AG04450 (cell line): ENCODE results near the gene STK38. TPM values are rescaled to one million over a fixed set of nuclear protein-coding genes. Genes with fewer than 3 reads are reported as not detected.

Source experiments
- CTCF ChIA-PET: fragments of 300-600, 350-600 bp; formaldehyde crosslinking; extraction: SDS; loops from one replicate; lab custom pipeline; 2022; ENCODE audit warnings: antibody characterized with exemption, inconsistent platforms; lab: Charles Lee
- POLR2A ChIA-PET: fragments of 350-600 bp; formaldehyde crosslinking; extraction: SDS; loops from one replicate; lab custom pipeline; 2021; ENCODE audit warnings: antibody characterized with exemption, inconsistent platforms; lab: Yijun Ruan, JAX
- DNase-seq: peaks from one replicate; pipeline ENCODE4 v3.0.0-alpha.2; 2011; ENCODE audit warnings: low read depth, low spot score
- H3K27ac ChIP-seq: one replicate; pipeline ENCODE4 v1.5.1; 2012; ENCODE audit warnings: low read depth, low read length, control low read depth
- H3K27me3 ChIP-seq: one replicate; pipeline ENCODE4 v1.6.0; 2012; ENCODE audit warnings: low read length; ENCODE audit not compliant: control insufficient read depth, insufficient read depth
- H3K4me3 ChIP-seq: 2 replicates; pipeline ENCODE4 v1.5.1; 2011; ENCODE audit warnings: mild to moderate bottlenecking, low read depth, low read length, control low read depth
- H3K9me3 ChIP-seq: 2 replicates; pipeline ENCODE4 v1.5.1; 2012; ENCODE audit warnings: low read length; ENCODE audit not compliant: control insufficient read depth, insufficient read depth
- polyA plus RNA-seq: library from polyadenylated mRNA; depleted of rRNA; stranded (reverse); fragments of >200 nt; gene quantifications from 2 replicates; pipeline ENCODE4 v1.2.3, GENCODE V29; 2011
- TF ChIP-seq, protein P1 (sequence below): IDR thresholded peaks from 2 replicates; pipeline ENCODE4 v1.5.1; 2011; ENCODE audit warnings: low read depth, low read length, control low read depth, inconsistent platforms

STK38 gene
- polyA plus RNA-seq, 1 experiment: 34.9 TPM

- CTCF ChIA-PET: no interaction called here
- TF ChIP-seq, protein P1, sequence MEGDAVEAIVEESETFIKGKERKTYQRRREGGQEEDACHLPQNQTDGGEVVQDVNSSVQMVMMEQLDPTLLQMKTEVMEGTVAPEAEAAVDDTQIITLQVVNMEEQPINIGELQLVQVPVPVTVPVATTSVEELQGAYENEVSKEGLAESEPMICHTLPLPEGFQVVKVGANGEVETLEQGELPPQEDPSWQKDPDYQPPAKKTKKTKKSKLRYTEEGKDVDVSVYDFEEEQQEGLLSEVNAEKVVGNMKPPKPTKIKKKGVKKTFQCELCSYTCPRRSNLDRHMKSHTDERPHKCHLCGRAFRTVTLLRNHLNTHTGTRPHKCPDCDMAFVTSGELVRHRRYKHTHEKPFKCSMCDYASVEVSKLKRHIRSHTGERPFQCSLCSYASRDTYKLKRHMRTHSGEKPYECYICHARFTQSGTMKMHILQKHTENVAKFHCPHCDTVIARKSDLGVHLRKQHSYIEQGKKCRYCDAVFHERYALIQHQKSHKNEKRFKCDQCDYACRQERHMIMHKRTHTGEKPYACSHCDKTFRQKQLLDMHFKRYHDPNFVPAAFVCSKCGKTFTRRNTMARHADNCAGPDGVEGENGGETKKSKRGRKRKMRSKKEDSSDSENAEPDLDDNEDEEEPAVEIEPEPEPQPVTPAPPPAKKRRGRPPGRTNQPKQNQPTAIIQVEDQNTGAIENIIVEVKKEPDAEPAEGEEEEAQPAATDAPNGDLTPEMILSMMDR: no peak
- no peak overlapping the region for H3K27ac ChIP-seq
- no peak for DNase-seq
- no peaks in the 10 kb centered on the region for H3K9me3 ChIP-seq
- POLR2A ChIA-PET: no interaction called here
- no peaks in the 10 kb centered on the region for H3K27me3 ChIP-seq
- H3K4me3 ChIP-seq: no peak overlapping the region
Measured at GRCh38 chr6:36492621-36493020, 54.7 kb downstream of the STK38 start.

DNA sequence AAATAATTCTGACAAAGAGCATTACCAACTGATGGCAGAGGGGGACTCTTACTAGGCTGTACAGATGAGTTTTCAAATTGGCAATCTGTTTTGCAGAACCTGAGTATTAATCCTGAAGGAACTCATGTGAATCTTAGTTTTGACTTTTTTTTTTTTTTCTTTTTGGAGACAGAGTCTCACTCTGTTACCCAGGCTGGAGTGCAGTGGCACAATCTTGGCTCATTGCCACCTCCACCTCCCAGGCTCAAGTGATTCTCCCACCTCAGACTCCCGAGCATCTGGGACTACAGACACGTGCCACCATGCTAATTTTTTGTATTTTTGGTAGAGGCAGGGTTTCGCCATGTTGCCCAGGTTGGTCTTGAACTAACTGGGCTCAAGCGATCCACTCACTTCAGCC is 55.2 kb downstream of the STK38 start:
- H3K27ac ChIP-seq: no peak overlapping the region
- ChIA-PET CTCF (no interaction called here), POLR2A (no interaction called here)
- DNase-seq: no peak
- H3K9me3 ChIP-seq: no peaks in the 10 kb centered on the region
- TF ChIP-seq, protein P1: no peak
- H3K27me3 ChIP-seq: no peaks in the 10 kb centered on the region
- no peak overlapping the region for H3K4me3 ChIP-seq

DNA sequence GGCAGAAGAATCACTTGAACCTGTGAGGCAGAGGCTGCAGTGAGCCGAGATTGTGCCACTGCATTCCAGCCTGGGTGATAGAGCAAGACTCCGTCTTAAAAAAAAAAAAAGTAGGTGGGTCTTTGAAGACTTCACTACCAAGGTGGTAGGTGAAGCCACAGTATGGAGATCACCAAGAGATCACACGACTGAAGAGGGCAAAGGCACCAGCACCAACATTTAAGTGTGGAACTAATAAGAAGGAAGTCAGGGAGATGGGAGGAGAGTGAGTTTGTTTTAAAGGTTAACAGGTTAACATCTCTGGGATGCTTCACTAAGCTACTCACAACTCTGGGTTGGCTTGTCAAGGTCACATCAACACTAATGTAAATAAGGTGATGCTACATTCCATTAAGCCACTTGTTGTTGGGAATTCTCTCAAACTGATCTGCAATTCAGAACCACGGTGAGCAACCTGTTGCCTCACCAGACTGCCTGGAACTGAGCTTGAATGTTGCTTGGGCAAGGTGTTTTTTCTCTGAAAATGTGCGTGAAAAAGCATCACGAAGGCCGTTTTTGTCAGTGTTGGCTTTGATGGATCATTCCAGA is 55.8 kb downstream of the STK38 start:
- TF ChIP-seq, protein P1: no peak
- no peak overlapping the region for H3K4me3 ChIP-seq
- no peak overlapping the region for H3K27ac ChIP-seq
- ChIA-PET POLR2A (no interaction called here), CTCF (no interaction called here)
- H3K27me3 ChIP-seq: no peaks in the 10 kb centered on the region
- no peak for DNase-seq
- H3K9me3 ChIP-seq: no peaks in the 10 kb centered on the region

DNA sequence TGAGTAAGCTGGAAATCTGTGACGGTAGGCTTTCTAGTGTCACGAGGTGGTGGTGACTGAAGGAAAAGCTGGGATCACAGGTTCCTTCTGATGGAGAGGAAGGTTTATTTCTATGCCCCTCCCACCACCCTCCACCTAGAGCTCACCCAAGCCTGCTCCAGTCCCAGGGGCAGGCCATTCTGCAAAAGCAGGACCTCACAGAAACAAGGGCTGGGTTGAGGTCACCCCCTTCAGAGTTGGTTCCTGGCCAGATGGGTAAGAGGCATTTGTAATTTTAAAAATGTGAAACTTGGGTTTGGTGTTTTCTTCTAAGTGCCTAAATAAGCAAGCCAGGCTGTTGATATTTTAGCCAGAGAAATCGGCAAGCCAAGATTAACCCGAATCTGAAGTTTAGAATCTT is 57.9 kb downstream of the STK38 start:
- Histone ChIP-seq H3K27me3 (no peaks in the 10 kb centered on the region), H3K4me3 (no peak overlapping the region), H3K27ac (no peak overlapping the region), H3K9me3 (no peaks in the 10 kb centered on the region)
- ChIA-PET CTCF (no interaction called here), POLR2A (no interaction called here)
- TF ChIP-seq, protein P1: no peak
- DNase-seq: no peak

GRCh38 chr6:36488221-36488620 is 59.1 kb downstream of the STK38 start:
- no peak overlapping the region for H3K4me3 ChIP-seq
- POLR2A ChIA-PET: no interaction called here
- H3K27me3 ChIP-seq: no peaks in the 10 kb centered on the region
- H3K9me3 ChIP-seq: no peaks in the 10 kb centered on the region
- CTCF ChIA-PET: interaction anchor here (1.0 kb wide), 1 partner anchor 11 kb away, joined by 3 read pairs; no protein-coding TSS in a partner anchor
- TF ChIP-seq, protein P1: no peak
- no peak overlapping the region for H3K27ac ChIP-seq
- DNase-seq: no peak
